Activated CD8-positive, alpha-beta T cell treated with anti-CD3 and anti-CD28 coated beads, Interleukin-2, amount 10 ng/mL, durations not matched to agents 7 days and 5 days (primary cell): ENCODE measurements around the gene REN. TPM values are rescaled to one million over a fixed set of nuclear protein-coding genes. Genes with fewer than 3 reads are reported as not detected.

Experiments used
- ATAC-seq: fragments of 150-1000 bp; cut with Tn5 transposase; one replicate; pipeline ENCODE4 v1.10.0; 2021; ENCODE audit warnings: moderate library complexity
- CTCF ChIA-PET: fragments of 350-600 bp; sonication (Branson Sonifier 250); formaldehyde crosslinking; loops from one replicate; lab custom pipeline; 2021; ENCODE audit warnings: antibody characterized with exemption; lab: Charles Lee
- POLR2A ChIA-PET: fragments of 350-600 bp; sonication (Branson Sonifier 250); formaldehyde crosslinking; loops from one replicate; lab custom pipeline; 2021; ENCODE audit warnings: antibody characterized with exemption; lab: Charles Lee
- DNase-seq: peaks from one replicate; pipeline ENCODE4 v3.0.0-alpha.2; 2020
- H3K27ac Mint-ChIP-seq: one replicate; pipeline ENCODE4 v1.8.0; 2021; ENCODE audit warnings: mild to moderate bottlenecking, mixed read lengths
- H3K27me3 Mint-ChIP-seq: one replicate; pipeline ENCODE4 v1.8.0; 2021; ENCODE audit warnings: low read depth, mixed read lengths
- H3K36me3 Mint-ChIP-seq: one replicate; pipeline ENCODE4 v1.8.0; 2021; ENCODE audit warnings: low read depth, mixed read lengths
- H3K4me1 Mint-ChIP-seq: one replicate; pipeline ENCODE4 v1.8.0; 2021; ENCODE audit warnings: low read depth, mixed read lengths
- H3K4me3 Mint-ChIP-seq: one replicate; pipeline ENCODE4 v1.8.0; 2021; ENCODE audit warnings: mild to moderate bottlenecking, mixed read lengths
- H3K9me3 Mint-ChIP-seq: one replicate; pipeline ENCODE4 v1.8.0; 2022; ENCODE audit warnings: mixed read lengths; ENCODE audit not compliant: insufficient read depth
- total RNA-seq, 2 experiments: library from RNA; stranded (reverse); gene quantifications; one replicate each; pipeline ENCODE4 v1.2.3, GENCODE V29; 2021

REN gene
- total RNA-seq, 2 experiments from 2014 or later: not detected

DNA sequence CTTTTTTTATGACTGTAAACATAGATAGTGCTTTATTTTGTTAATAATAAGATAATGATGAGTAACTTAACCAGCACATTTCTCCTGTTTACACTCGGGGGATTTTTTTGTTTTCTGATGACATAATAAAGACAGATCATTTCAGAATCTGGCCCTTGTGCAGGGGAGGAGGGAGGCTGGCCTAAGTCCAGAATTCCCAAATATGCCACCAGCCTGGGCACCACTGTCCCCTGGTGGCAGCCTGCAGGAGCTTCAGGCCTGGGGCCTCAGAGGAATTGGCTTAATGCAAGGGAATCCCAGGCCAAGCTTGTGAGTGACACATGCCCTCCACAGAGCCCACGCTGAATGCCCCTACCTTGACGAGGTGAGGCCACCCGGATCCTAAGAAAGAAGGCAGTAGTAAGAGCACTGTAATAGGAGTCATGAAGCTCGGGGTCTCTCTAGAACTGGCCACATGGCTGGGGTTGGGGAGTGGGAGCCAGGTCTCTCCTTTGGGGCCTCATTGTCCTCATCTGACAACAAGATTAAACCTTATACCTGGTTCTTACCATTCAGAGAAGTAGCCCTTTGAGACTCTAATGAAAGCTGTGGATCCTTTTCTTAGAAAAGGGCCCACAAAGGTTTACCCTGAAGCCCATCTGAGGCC is 38.4 kb downstream of the REN start:
- ChIA-PET CTCF (interaction anchor here (0.8 to 4.8 kb wide), 14 partner anchors 10 to 271 kb away, joined by 3 to 103 read pairs (median 8); partner anchors contain the start of gene SNRPE), POLR2A (no interaction called here)
- Mint-ChIP-seq H3K4me1 (peaks cover 6% of the 10 kb centered on the region), H3K9me3 (no peaks in the 10 kb centered on the region), H3K27me3 (no peaks in the 10 kb centered on the region), H3K27ac (no peak overlapping the region), H3K4me3 (no peak overlapping the region), H3K36me3 (no peaks in the 10 kb centered on the region)
- ATAC-seq (no peak), DNase-seq (no peak)

DNA sequence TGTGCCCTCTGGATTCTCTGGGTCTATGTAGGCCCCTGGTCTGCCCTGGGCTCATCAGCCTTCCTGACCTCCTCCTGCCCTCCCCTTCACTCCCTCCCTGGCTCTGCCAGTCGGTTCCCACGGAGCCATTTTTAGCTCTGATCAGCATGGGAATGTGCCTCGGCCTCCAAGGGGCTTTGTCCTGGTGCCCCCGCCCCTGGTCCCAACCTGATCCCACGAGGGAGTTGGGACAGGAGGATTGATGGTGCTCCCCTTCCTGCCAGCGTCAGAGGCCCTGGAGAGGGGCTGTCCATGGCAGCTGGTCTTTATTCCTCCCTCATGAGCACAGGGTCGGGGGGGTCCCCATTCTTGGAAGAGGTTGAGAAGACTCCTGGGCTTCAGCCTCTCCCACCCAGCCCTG is 39.2 kb downstream of the REN start:
- Mint-ChIP-seq H3K27ac (no peak overlapping the region), H3K36me3 (no peaks in the 10 kb centered on the region), H3K27me3 (no peaks in the 10 kb centered on the region), H3K4me3 (no peak overlapping the region), H3K9me3 (no peaks in the 10 kb centered on the region), H3K4me1 (peaks cover 6% of the 10 kb centered on the region)
- ChIA-PET POLR2A (no interaction called here), CTCF (interaction anchor here (0.8 to 4.8 kb wide), 5 partner anchors 10 to 267 kb away, joined by 4 to 103 read pairs (median 13); partner anchors contain the start of gene SNRPE)
- DNase-seq: no peak
- ATAC-seq: no peak

DNA sequence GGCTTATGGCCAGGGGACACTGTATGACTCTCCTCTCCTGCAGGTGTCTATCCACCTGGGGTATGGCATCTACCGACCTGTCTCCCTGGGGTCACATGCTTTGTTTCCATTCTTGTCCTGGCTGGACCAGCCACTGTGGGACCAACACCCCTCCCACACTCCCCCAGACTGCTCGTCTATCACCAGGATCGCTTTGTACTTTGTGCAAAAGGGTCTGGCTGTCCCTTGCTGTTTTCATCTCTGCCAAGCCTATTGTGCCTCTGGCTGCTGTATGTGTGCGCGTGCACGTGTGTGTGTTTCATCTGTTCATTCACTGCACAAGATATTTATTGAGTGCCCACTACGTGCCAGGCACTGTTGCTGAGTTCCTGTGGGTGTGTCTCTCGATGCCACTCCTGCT is 39.8 kb downstream of the REN start:
- CTCF ChIA-PET: interaction anchor here (4.8 kb wide), 1 partner anchor 267 kb away, joined by 71 read pairs; the partner anchor contains the start of gene SNRPE

DNA sequence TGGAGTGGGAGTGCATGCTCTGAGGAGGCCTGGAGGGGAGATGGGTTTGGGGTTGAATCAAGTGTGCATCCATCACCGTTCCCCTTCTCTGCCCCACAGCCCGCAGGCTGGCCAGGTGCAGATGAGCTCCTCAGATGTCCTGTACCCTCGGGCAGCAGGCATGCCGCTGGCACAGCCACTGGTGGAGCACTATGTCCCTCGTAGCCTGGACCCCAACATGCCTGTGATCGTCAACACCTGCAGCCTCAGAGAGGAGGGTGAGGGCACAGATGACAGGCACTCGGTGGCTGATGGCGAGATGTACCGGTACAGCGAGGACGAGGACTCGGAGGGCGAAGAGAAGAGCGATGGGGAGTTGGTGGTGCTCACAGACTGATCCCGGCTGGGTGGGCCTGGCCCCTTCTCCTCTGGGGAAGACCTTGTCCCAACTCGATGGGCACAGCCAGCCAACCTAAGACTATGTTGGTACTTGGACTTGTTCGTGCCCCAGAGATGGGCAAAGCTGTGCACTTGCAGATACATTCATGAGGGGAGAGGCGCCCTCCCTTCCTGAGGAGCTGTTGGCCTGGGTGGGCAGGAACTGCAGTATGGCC is 40.3 kb downstream of the REN start:
- Mint-ChIP-seq H3K4me3 (no peak overlapping the region), H3K4me1 (peaks cover 6% of the 10 kb centered on the region), H3K9me3 (no peaks in the 10 kb centered on the region), H3K27me3 (no peaks in the 10 kb centered on the region), H3K27ac (no peak overlapping the region), H3K36me3 (no peaks in the 10 kb centered on the region)
- ChIA-PET CTCF (interaction anchor here (1.0 kb wide), 1 partner anchor 238 kb away, joined by 3 read pairs; no protein-coding TSS in a partner anchor), POLR2A (no interaction called here)
- ATAC-seq (no peak), DNase-seq (no peak)

More for the DNA sequence above, 39.8 kb downstream of the REN start:
- no peaks in the 10 kb centered on the region for H3K36me3 Mint-ChIP-seq
- H3K4me1 Mint-ChIP-seq: peaks cover 6% of the 10 kb centered on the region
- DNase-seq (no peak), ATAC-seq (no peak)
- POLR2A ChIA-PET: no interaction called here
- H3K27me3 Mint-ChIP-seq: no peaks in the 10 kb centered on the region
- H3K27ac Mint-ChIP-seq: no peak overlapping the region
- no peak overlapping the region for H3K4me3 Mint-ChIP-seq
- H3K9me3 Mint-ChIP-seq: no peaks in the 10 kb centered on the region

DNA sequence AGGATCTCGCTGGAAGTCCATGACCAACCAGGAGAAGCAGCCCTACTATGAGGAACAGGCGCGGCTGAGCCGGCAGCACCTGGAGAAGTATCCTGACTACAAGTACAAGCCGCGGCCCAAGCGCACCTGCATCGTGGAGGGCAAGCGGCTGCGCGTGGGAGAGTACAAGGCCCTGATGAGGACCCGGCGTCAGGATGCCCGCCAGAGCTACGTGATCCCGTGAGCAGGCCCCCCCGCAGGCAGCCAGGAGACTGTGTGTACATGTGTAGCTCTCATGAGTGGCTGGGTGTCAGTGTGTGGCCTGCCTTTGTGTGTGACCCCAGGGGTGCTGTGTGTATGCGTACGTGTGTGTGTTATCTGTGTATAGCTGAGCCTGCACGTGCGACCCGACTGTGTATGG is 41.5 kb downstream of the REN start:
- POLR2A ChIA-PET: no interaction called here
- Mint-ChIP-seq H3K4me3 (no peak overlapping the region), H3K4me1 (peaks cover 6% of the 10 kb centered on the region), H3K27me3 (no peaks in the 10 kb centered on the region), H3K36me3 (no peaks in the 10 kb centered on the region), H3K27ac (no peak overlapping the region), H3K9me3 (no peaks in the 10 kb centered on the region)
- DNase-seq: no peak
- CTCF ChIA-PET: interaction anchor here (1.0 kb wide), 1 partner anchor 239 kb away, joined by 3 read pairs; no protein-coding TSS in a partner anchor
- ATAC-seq: no peak

DNA sequence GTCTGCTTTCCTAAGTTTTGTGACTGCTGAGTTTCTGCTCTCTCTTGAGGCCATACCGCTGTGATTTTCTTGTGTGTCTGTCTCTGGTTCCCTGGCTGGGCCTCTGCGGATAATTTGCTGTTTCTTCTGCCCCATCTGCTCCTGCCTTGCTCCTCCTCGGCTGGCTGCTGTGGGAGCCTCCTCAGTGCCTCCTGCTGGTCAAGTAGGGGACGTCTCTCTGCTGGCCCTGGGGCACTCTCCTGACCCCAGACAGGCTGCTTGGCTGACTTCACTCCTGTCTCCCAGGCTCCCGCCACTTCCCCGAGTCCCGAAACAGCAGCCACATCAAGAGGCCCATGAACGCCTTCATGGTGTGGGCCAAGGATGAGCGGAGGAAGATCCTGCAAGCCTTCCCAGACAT is 42.8 kb downstream of the REN start:
- no peaks in the 10 kb centered on the region for H3K36me3 Mint-ChIP-seq
- no peak overlapping the region for H3K27ac Mint-ChIP-seq
- no peaks in the 10 kb centered on the region for H3K4me1 Mint-ChIP-seq
- no peak overlapping the region for H3K4me3 Mint-ChIP-seq
- peak; percentile 28 for DNase-seq
- no peaks in the 10 kb centered on the region for H3K9me3 Mint-ChIP-seq
- POLR2A ChIA-PET: no interaction called here
- ATAC-seq: no peak
- CTCF ChIA-PET: no interaction called here
- H3K27me3 Mint-ChIP-seq: no peaks in the 10 kb centered on the region

DNA sequence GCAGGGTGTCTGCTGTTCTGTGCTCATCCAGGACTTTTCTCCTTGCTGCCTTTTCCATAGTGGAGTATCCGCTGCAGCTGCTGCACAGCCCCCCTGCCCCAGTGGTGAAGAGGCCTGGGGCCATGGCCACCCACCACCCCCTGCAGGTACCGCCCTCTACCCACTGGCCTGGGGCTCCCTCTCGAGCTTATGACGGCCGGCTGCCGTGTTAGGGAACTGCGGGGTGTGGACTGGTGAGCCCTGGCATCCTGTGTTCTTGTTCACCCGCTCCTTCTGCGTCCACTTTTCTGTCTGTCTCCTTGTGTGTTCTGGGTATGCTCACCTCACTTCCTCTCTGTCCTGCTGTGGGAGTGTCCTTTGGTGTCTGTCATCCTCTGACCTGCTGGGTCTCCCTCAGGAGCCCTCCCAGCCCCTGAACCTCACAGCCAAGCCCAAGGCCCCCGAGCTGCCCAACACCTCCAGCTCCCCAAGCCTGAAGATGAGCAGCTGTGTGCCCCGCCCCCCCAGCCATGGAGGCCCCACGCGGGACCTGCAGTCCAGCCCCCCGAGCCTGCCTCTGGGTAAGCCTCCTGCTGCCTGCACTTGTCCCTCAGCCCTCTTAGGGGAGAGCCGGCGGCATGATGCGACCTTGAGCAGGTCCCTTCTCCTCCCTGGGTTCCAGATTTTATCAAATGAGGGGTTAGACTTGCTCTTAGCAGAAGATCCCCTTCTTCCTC is 44.1 kb downstream of the REN start:
- Mint-ChIP-seq H3K27me3 (no peaks in the 10 kb centered on the region), H3K4me3 (no peak overlapping the region), H3K4me1 (no peaks in the 10 kb centered on the region), H3K36me3 (no peaks in the 10 kb centered on the region), H3K9me3 (no peaks in the 10 kb centered on the region), H3K27ac (no peak overlapping the region)
- ChIA-PET POLR2A (no interaction called here), CTCF (no interaction called here)
- ATAC-seq (no peak), DNase-seq (no peak)

DNA sequence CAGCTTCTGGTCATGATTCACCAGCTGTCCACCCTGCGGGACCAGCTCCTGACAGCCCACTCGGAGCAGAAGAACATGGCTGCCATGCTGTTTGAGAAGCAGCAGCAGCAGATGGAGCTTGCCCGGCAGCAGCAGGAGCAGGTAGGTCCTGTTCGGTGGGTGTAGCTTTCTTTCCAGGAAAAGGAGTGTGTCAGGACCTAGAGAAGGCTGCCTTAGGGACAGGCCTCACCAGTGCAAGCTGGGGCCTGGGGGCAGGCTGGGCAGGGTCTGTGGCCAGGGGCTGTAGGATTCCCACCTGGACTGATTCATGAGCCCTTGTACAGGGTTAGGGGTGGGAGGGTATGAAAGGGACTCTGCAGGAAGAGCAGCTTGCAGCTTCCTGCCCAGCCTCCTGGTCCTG is 49.6 kb downstream of the REN start:
- Mint-ChIP-seq H3K4me3 (no peak overlapping the region), H3K4me1 (no peaks in the 10 kb centered on the region), H3K36me3 (no peaks in the 10 kb centered on the region), H3K27ac (no peak overlapping the region), H3K9me3 (no peaks in the 10 kb centered on the region), H3K27me3 (no peaks in the 10 kb centered on the region)
- ChIA-PET POLR2A (no interaction called here), CTCF (interaction anchor here (1.8 kb wide), 1 partner anchor 12 kb away, joined by 8 read pairs; no protein-coding TSS in a partner anchor)
- no peak for DNase-seq
- ATAC-seq: no peak

DNA sequence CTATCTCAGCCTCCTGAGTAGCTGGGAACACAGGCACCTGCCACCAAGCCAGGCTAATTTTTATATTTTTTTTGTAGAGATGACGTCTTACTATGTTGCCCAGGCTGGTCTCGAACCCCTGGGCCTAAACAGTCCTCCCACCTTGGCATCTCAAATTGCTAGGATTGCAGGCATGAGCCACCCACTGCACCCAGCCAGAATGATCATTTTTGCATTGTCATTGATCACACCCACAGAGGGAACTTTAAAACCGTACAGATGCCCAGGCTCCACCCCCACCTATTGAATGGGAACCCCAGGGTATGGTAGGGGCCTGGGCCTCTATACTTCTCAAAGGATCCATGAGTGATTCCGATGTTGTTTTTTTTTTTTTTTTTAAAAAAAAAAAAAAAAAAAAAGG is 51.0 kb downstream of the REN start:
- no peaks in the 10 kb centered on the region for H3K36me3 Mint-ChIP-seq
- ChIA-PET POLR2A (no interaction called here), CTCF (no interaction called here)
- DNase-seq: no peak
- H3K27ac Mint-ChIP-seq: no peak overlapping the region
- no peaks in the 10 kb centered on the region for H3K9me3 Mint-ChIP-seq
- H3K4me3 Mint-ChIP-seq: no peak overlapping the region
- no peak for ATAC-seq
- H3K4me1 Mint-ChIP-seq: no peaks in the 10 kb centered on the region
- H3K27me3 Mint-ChIP-seq: no peaks in the 10 kb centered on the region

DNA sequence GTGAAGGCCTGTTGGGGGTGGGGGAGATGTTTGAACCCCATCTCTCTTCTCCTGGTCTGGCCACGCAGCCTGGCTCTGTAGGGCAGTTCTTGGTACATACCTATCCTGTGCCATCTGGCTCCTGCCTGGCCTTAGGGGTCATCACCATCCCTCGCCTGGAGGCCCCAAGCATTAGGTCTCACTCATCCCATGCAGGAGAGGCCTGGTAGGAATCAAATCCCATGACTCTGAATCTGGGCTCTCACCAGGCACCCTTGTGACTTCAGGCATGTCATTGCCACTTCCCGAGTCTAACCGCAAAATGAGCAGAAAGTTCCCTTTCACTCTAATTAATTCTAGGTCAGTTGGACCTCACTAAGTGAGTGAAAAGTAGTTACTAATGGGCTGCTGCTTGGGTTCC is 51.5 kb downstream of the REN start:
- no peak overlapping the region for H3K27ac Mint-ChIP-seq
- no peaks in the 10 kb centered on the region for H3K36me3 Mint-ChIP-seq
- H3K4me1 Mint-ChIP-seq: no peaks in the 10 kb centered on the region
- no peaks in the 10 kb centered on the region for H3K9me3 Mint-ChIP-seq
- POLR2A ChIA-PET: no interaction called here
- H3K27me3 Mint-ChIP-seq: no peaks in the 10 kb centered on the region
- ATAC-seq: no peak
- CTCF ChIA-PET: interaction anchor here (1.3 kb wide), 1 partner anchor 14 kb away, joined by 5 read pairs; no protein-coding TSS in a partner anchor
- no peak overlapping the region for H3K4me3 Mint-ChIP-seq
- no peak for DNase-seq

DNA sequence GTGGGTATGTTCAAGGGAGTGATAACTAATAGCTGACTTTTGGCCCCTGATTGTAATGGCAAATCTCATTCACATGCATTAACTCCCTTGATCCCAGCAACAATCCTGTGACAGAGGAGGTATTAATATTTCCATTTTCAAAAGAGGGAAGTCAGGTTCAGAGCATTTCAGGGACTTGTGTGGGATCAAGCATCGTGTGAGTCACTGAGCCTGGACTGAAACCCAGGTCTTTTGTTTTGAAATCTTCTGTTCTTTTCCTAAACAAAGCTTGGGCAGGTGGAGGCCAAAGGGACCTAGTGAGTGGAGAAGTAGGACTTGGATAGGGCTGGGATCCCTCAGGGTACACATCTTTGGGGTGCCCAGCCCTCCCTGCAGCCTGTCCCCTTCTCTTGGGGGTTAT is 52.2 kb downstream of the REN start:
- POLR2A ChIA-PET: interaction anchor here (0.6 kb wide), 1 partner anchor 22 kb away, joined by 4 read pairs; no protein-coding TSS in a partner anchor
- H3K36me3 Mint-ChIP-seq: no peaks in the 10 kb centered on the region
- H3K27ac Mint-ChIP-seq: no peak overlapping the region
- H3K4me1 Mint-ChIP-seq: no peaks in the 10 kb centered on the region
- H3K4me3 Mint-ChIP-seq: no peak overlapping the region
- DNase-seq: no peak
- CTCF ChIA-PET: interaction anchor here (1.3 kb wide), 1 partner anchor 15 kb away, joined by 5 read pairs; no protein-coding TSS in a partner anchor
- H3K9me3 Mint-ChIP-seq: no peaks in the 10 kb centered on the region
- ATAC-seq: no peak
- no peaks in the 10 kb centered on the region for H3K27me3 Mint-ChIP-seq
